Activated CD8-positive, alpha-beta memory T cell treated with anti-CD3 and anti-CD28 coated beads for 1 hour (primary cell): ENCODE measurements around the gene HLA-DPA1.

Experiments
- DNase-seq, 2 donors: peaks; one replicate each; pipeline ENCODE4 v3.0.0-alpha.2; 2020; ENCODE audit warnings: low read depth in 1 of 2; ENCODE audit errors: extremely low read depth in 1 of 2

HLA-DPA1 gene

DNA sequence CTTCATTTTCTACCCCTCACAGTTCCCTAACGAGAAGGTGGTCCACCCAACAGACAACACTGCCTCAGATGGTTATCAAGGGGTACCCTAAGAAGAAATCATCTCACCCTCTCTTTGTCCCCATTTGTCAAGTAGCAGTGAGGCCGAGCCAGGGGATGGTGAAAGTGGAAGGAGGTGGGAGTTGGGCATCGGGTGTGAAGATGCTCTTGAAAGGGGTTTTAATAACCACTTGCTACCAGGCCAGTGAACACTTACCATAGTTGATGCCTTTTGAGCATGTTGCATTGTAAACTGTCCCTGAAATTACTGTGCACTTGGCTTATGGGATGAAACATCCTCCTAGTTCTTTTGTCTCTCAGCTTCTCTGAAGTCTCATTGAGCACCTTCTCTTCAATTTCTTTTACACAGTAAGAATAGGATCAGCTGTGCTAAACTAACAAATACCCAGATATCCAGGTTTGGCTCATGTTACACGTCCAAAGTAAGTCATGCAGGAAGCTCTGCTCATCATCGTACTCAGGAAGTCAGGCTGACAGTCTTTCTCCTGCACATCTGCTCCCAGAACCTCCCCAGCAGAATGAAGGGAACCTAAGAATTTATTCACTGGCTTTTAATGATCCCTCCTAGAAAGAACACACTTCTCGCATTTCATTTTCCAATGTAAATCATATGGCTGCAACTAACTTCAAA lies 15.6 kb upstream of the HLA-DPA1 start:
- DNase-seq = no peak

GRCh38 chr6:33088258-33088930 lies 14.9 kb upstream of the HLA-DPA1 start:
- DNase-seq = no peak

GRCh38 chr6:33085627-33086026 lies 12.2 kb upstream of the HLA-DPA1 start:
- no peak for DNase-seq

- no peak for DNase-seq
These were observed 9.3 kb upstream of the HLA-DPA1 start for GRCh38 chr6:33082702-33083101.

GRCh38 chr6:33081098-33081824 lies 7.8 kb upstream of the HLA-DPA1 start:
- no peak for DNase-seq

DNA sequence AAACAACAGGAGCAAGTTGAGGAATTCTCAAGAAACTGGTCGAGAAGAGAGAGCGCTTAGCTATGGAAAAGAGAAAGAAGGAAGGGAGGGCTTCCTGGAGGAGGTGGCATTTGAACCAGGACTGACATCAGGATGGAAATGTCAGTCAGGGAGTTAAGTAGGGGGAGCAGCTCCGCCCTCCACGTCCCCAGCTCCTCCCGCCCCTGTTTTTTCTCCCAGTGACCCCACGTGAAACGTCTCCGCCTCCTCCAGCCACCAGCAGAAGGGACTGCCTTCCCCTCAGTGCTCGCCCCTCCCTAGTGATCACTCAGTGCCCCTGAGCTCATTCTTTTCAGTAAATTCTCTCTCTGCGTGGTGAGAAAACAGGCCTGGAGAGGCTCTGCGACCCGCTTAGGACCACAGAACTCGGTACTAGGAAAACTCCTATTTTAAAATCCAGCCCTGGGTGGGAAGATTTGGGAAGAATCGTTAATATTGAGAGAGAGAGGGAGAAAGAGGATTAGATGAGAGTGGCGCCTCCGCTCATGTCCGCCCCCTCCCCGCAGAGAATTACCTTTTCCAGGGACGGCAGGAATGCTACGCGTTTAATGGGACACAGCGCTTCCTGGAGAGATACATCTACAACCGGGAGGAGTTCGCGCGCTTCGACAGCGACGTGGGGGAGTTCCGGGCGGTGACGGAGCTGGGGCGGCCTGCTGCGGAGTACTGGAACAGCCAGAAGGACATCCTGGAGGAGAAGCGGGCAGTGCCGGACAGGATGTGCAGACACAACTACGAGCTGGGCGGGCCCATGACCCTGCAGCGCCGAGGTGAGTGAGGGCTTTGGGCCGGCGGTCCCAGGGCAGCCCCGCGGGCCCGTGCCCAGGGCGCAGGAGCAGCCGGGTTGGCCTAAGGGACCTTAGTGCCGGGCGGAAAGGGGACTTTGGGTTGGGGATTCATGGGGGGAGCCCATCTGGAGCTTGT lies 7.0 kb upstream of the HLA-DPA1 start:
- DNase-seq = no peak

- no peak for DNase-seq
These were observed 6.1 kb upstream of the HLA-DPA1 start for GRCh38 chr6:33079580-33079979.

GRCh38 chr6:33078919-33079521 lies 5.6 kb upstream of the HLA-DPA1 start:
- DNase-seq = no peak

DNA sequence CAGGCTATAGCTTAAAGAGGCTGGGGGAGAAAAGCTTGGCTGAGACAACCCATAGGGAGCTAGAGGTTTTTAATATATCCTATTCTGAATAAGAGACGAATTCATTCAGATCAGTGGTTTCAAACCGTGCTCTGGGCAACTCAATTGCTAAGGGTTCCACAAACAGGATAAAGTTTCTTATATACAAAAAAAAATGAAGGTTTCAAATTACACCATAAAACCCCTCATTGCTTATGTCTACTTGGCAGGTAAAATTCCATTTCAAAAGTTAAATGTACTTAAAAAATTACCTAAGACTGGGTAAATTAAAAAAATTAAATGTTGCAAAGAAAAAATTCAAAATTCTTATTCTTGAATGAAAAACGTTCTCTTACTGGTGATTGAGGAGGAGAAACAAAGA lies 5.0 kb upstream of the HLA-DPA1 start:
- no peak for DNase-seq

GRCh38 chr6:33077908-33078307 lies 4.5 kb upstream of the HLA-DPA1 start:
- DNase-seq = no peak

- no peak for DNase-seq
These were observed 3.0 kb upstream of the HLA-DPA1 start for GRCh38 chr6:33076406-33076934.

GRCh38 chr6:33075568-33076405 lies 2.3 kb upstream of the HLA-DPA1 start, which contains the start of gene HLA-DPB1:
Gene HLA-DPB1, plus strand, starts transcription at chr6:33075990. Its CDS starts 52 bp downstream, at chr6:33076042.
- no peak for DNase-seq

DNA sequence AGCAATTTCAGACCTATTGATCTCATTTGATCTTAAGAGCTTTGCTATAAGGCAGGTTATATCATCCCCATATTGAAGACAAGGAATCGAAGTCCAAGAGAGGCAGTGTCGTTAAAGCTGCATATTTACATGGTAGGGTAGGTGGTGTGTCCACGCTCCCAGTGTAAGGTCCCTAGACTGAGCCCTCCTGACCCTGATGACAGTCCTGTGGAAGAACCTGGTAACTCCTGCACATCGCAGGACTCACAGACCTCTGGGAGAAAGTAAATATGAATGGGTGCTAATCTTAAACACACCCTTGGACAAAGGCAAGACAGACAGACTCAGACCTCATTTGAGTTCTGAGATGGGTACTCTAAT lies 1.7 kb upstream of the HLA-DPA1 start:
- no peak for DNase-seq

DNA sequence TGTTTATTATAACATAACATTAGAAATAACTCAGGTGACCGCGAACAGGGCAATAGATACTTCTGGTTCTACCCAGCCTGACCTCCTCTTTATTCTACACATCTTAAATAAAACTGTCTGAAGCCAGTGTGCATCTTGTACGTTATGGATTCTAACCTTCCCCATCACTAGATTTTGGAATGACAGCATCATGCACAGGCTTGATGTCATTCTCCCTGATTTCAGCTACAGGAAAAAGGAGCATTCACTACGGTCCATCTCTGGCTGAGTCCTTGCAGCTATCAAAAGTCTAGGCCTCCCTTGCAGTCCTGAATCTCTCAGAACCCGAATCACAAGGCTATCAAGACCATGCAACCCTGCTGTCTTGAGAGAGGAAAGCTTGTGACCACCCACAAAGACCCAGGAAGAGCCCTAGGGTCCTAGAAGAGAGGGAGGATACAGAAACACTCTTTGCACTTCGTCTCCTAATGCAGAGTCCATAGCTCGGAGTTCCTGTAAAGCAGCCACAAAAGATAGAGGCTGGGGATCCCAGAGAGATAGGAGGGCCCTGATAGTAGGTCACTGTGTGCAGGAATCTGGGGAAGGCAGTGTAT lies 845 bp downstream of the HLA-DPA1 start:
- no peak for DNase-seq

DNA sequence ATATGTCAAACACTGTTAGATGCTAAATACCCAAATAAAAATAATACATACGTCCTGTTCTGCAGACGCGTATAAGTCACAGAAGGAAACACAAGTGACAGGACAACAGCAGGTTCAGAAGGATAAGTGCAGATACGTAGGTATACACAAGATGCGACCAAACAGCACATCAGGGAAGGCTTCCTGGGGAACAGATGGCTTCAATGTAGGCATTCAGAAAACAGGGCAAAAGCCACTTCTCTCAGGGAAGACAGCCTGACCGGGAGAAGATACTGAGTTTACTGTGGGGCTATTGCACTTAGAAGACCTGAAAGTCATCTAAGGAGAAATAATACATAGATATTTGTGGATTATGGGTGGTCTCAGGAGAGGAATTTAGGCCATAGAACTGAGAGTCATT lies 1.9 kb downstream of the HLA-DPA1 start:
- no peak for DNase-seq

DNA sequence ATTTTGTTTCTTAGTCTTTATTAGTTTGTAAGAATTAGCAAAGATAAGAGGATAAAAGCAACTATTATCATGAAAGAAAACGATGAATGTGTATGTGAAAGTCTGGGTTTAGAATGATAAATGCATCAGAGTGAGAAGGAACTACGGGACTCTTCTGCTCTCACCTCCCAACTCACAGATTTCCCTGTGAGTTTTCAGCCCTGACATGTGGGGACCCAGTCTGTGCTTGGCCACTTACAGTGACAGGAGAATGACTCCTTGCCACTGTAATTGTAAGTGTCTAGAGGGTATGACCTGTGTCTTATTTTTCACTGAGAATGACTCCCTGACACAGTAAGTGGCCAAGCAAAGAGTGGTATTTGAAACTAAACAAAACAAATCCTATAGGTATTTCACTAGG lies 2.5 kb downstream of the HLA-DPA1 start:
- no peak for DNase-seq

DNA sequence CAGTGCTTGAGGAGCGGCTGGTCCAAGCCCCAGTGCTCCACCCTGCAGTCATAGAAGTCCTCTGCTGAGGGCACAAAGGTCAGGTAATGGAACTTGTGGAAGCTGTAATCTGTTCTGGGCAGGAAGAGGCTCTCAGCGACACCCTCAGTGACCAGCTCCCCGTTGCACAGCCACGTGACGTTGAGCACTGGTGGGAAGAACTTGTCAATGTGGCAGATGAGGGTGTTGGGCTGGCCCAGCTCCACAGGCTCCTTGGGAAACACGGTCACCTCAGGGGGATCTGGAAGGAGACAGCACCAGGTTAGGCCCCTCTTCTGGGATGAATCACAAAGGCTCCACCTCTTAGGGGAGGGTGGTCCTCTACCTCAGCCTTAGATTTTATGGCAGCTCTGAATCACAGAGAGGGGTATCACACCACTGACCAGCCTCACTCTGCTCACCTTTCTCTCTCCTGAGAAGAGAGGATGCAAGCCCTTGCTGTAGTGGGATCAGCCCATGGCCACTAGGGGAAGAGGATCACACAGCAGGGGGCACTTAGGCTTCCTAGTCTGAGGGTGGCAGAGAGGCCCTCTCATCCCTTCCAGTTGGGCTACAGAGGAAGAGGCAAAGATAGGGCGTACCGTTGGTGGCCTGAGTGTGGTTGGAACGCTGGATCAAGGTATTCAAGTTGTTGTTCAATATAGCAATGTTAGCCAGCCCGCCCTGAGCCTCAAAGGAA lies 4.3 kb downstream of the HLA-DPA1 start:
- no peak for DNase-seq

DNA sequence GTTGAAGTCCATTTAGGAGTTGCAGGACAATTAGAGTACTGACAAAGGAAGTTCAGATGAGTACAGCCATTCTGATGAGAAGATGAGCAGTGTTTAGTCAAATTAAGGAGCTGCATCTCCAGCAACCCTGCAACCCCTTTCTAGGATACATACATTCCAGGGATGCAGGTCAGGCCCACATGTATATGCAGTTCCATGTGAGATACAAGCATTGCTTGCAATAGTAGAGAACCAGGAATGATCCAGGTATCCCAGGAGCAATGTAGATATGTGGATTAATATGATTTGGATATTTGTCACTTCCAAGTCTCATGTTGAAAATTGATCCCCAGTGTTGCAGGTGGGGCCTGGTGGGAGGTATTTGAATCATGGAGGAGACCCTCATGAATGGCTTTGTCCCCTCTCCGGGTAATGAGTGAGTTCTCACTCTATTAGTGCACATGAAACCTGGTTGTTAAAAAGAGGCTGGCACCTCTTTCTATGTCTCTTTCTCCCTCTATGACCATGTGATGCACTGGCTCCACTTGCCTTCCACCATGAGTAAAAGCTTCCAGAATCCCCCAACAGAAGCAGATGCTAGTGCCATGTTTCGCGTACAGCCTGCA lies 6.4 kb downstream of the HLA-DPA1 start:
- no peak for DNase-seq
